DMS153 (cell line): ENCODE results near the gene UBASH3A.

Source experiments
- DNase-seq: peaks from one replicate; lab custom pipeline; 2025; lab: John Stamatoyannopoulos, UW

UBASH3A gene

GRCh38 chr21:42403611-42404231, at the start of gene UBASH3A:
UBASH3A (plus strand) TSS chr21:42403902; CDS start chr21:42403946, 44 bp downstream.
- no peak for DNase-seq

GRCh38 chr21:42356046-42356445, 47.7 kb upstream of the UBASH3A start:
- no peak for DNase-seq

GRCh38 chr21:42356650-42357049, 47.1 kb upstream of the UBASH3A start:
- no peak for DNase-seq

- no peak for DNase-seq
Measured at GRCh38 chr21:42357307-42357706, 46.4 kb upstream of the UBASH3A start.

- no peak for DNase-seq
Measured at GRCh38 chr21:42358261-42358660, 45.4 kb upstream of the UBASH3A start.

- DNase-seq: no peak
Measured at GRCh38 chr21:42358937-42359336, 44.8 kb upstream of the UBASH3A start.

- DNase-seq: no peak
Measured at GRCh38 chr21:42360317-42360716, 43.4 kb upstream of the UBASH3A start.

GRCh38 chr21:42361286-42361685, 42.4 kb upstream of the UBASH3A start:
- no peak for DNase-seq

GRCh38 chr21:42362198-42362597, 41.5 kb upstream of the UBASH3A start:
- no peak for DNase-seq

- no peak for DNase-seq
Measured at GRCh38 chr21:42362700-42363099, 41.0 kb upstream of the UBASH3A start.

GRCh38 chr21:42363312-42363711, 40.4 kb upstream of the UBASH3A start:
- no peak for DNase-seq

- no peak for DNase-seq
Measured at GRCh38 chr21:42364304-42364865, 39.3 kb upstream of the UBASH3A start.

- DNase-seq: no peak
Measured at GRCh38 chr21:42365770-42366169, 37.9 kb upstream of the UBASH3A start.

GRCh38 chr21:42366292-42367010, 37.3 kb upstream of the UBASH3A start, which contains the start of gene TFF1:
TFF1 (minus strand) TSS chr21:42366535; CDS start chr21:42366495, 40 bp downstream.
- DNase-seq: no peak

GRCh38 chr21:42367367-42368165, 36.1 kb upstream of the UBASH3A start:
- DNase-seq: no peak

GRCh38 chr21:42369821-42370220, 33.9 kb upstream of the UBASH3A start:
- no peak for DNase-seq

GRCh38 chr21:42370894-42371654, 32.6 kb upstream of the UBASH3A start:
- DNase-seq: no peak

- DNase-seq: no peak
Measured at GRCh38 chr21:42373196-42373907, 30.4 kb upstream of the UBASH3A start.

GRCh38 chr21:42373908-42374455, 29.7 kb upstream of the UBASH3A start:
- DNase-seq: no peak

GRCh38 chr21:42374457-42374856, 29.2 kb upstream of the UBASH3A start:
- no peak for DNase-seq
